Smooth muscle cell of the brain vasculature (primary cell): ENCODE results near the gene OR52E6.

Experiments
- DNase-seq: peaks from one replicate; pipeline ENCODE4 v3.0.0-alpha.2; 2012; ENCODE audit warnings: low read depth, low spot score

OR52E6 gene

DNA sequence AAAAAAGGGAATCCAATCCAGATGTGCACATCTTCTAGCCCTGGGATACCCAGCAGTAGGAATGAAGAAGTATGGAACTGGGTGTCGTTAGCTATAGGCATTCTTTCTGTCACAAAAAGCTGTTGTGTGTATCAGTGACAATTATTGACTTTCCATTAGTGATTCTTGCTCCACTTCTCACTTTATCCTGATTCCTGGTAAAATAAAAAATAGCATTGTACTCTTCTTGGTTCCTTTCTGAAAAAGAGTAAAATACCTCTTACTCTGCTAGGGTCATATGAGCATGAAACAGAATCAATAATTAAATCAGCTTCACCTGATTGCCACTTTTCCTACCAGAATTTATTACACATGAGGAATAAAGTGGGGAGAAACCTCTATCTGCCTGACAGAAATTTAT lies at the start of gene OR52E6:
TSS of gene OR52E6 (minus strand) at position 101 of the 400 bp plus-strand sequence. CDS start at position 101, 0 bp downstream.
- no peak for DNase-seq

DNA sequence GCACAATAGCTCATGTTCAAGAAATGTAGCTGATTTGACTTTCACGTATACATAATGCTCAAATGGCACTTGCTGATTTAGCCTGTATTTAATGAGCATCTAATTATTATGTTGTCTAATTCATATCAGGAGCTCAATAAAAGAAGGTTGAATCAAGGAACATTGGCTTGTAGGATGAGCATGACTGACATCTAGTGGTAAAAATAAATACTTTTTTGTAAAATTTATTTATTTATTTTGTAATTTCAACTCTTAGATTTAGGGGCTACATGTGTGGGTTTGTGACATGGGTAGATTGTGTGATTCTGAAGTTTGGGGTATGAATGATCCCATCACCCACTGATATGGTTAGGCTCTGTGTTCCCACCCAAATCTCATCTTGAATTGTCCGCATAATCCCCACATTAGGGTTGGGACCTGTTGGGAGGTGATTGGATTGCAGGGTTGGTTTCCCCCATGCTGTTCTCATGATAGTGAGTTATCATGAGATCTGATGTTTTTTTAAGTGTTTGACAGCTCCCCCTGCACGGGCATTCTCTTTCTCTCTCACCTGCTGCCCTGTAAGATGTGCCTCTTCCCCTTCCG lies 49.6 kb upstream of the OR52E6 start:
- no peak for DNase-seq

DNA sequence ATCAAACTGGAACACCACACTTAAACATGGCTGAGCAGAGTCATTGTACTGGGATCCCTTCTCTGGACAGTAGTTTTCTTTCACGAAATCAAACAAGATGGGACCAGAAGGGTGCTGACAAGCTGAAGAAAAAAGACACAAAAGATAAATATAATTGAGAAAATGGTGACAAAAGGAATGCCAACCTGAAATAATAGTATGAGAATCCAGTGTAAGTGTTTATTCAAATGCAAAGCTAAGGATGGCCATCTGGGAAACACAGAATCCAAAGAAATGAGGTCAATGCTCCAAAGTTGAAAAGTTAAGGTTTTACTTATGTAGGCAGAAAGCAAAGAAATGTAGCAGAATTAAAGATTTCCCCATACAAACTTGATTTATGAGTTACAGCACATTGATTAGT lies 46.0 kb upstream of the OR52E6 start:
- DNase-seq = no peak

DNA sequence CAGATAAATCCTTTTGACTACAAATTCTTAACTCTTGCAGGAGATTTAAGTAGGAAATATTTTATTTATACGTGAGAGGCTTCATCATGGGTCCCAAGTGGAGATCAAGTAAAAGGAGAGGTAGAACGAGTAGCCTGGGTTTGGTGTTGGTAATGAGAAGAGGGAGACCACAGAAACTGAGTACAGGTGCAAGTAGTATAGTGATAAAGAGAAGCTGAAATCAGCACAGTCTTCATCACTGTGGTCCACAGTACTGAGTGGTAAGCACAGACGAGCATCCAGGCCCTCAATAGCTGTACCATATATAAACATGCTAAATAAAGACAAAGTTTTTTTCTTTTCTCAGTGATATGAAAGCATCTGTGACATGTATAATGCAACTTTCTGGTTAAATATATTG lies 45.5 kb upstream of the OR52E6 start:
- DNase-seq = no peak

DNA sequence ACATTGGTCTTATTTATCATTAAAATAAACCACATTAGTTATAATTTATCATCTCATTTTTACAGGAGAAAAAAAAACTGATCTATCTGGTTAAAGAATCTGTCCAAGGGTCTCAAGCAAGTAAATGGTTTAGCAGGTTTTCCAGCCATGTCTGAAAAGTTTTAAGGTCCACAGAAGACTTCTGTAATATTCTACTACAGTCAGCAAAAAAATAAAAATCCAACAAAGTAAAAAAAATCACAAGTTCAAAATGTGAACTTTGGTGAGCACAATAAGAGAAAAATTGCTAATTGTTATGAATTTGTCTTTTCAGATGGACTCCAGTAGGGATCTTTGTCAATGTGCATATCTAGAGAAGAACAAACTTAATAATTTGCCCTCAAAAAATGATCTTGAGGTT lies 40.1 kb upstream of the OR52E6 start:
- DNase-seq = no peak

DNA sequence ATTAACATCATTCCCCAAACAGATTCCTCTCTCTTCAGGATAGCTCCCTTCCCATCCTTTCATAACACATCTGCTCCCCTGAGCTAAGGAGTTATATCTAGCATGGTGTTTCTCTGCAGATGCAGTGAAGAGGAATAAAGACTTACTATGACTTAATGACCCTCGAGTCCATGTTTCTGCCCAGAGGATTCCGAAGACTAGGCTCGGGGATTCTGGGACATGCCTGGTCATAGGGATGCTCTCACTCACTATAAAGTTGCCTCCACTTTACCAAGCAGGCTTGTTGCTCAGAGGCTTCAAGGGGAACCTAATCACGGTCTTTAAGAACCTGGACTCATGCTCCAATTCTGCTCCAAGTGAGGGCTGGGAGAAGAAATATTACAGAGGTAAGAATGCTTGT lies 38.6 kb upstream of the OR52E6 start, which contains the start of gene OR52E4:
TSS of gene OR52E4 (plus strand) at position 301 of the 400 bp plus-strand sequence. CDS start 3,664 bp downstream, outside the sequence.
- DNase-seq = no peak

DNA sequence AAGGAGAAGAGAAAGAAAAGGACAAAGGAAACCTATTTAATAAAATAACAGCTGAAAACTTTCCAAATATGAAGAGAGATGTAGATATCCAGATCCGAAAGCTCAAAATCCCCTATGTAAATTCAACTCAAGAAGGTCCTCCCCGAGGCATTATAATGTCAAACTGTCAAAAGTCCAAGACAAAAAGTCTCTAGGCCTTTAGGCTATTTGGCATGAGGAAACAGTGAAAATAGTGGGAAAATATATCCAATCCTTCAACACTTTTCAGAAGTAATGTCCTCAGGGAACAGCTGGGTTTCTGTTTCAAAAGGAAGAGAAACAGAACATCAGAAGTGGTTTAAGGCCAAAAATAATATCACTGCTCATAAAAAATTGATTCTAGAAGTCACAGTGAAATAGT lies 36.9 kb upstream of the OR52E6 start:
- DNase-seq = no peak

DNA sequence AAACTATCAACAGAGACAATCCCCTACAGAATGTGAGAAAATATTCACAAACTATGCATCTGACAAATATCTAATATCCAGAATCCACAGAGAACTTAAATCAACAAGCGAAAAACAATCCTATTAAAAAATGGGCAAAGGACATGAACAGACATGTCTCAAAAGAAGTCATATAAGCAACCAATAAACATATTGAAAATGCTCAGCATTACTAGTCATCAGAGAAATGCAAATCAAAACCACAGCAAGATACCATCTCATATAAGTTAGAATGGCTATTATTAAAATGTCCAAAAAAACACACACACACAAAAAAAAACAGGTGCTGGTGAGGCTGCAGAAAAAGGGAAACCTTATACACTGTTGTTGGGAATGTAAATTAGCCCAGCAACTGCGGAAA lies 24.1 kb upstream of the OR52E6 start:
- DNase-seq = no peak

DNA sequence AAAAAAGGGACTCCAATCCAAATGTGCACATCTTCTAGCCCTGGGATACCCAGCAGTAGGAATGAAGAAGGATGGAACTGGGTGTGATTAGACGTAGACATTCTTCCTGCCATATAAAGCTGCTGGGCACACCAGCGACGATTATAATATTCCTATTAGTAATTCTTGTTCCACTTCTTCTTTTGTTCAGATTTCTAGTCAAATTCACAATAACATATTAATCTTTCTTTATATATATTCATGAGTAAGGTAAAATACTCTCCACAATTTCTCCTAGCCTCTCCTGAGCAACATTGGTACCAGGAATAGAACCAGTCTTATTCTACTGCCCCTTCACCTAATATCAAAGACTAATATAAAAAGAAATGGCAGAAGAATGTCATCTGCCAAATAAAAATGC lies 15.9 kb upstream of the OR52E6 start, which contains the start of gene OR52E8:
TSS of gene OR52E8 (minus strand) at position 101 of the 400 bp plus-strand sequence. CDS start at position 101, 0 bp downstream.
- DNase-seq = no peak

DNA sequence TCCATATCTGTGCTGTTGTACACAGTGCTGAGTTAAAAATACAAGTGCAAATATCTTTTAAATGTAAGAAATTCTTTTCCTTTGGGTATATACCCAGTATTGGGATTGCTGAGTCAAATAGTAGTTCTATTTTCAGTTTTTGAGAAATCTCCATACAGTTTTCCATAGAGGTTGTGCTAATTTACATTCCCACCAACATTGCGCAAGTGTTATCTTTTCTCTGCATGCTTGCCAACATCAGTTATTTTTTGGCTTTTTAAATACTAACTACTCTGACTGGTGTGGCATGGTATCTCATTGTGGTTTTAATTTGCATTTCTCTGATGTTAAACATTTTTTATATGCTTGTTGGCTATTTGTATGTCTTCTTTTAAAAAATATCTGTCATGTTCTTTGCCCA lies 9.3 kb upstream of the OR52E6 start:
- no peak for DNase-seq

DNA sequence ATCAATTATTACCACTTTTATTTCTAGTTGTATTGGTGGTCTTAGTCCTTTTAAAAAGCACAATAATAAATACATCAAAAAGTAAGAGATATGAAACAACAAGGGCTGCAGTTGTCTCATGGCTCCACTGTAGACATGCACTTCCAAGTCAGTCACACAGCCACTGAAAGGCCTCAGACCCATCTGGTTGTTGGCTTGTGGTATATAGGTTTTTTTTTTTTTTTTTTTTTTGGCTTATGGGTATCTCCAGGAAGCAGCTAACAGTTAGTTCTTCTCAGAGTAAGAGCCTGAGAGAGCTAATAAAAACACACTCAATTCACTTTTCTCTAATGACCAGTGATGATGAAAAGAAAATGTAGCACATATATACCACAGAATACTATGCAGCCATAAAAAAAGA lies 6.0 kb upstream of the OR52E6 start:
- DNase-seq = no peak

DNA sequence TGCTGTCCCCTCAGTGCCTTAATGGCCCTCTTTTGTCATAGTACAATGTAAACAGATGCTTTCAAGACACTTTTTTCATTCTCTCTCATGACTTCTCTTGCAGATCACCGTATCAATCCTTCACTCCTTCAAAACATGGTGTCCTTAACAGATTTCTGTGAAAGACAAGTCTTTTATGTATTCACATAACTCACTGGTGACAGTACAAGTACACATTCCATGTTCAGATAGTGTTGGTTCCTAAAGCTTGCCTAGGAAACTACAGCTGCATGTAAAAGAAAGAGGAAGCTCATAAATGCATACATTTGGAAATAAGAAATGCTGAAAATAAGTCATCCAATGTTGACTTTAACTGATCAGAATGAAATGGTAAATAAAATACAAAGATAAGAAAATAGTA lies 5.0 kb upstream of the OR52E6 start:
- DNase-seq = no peak

DNA sequence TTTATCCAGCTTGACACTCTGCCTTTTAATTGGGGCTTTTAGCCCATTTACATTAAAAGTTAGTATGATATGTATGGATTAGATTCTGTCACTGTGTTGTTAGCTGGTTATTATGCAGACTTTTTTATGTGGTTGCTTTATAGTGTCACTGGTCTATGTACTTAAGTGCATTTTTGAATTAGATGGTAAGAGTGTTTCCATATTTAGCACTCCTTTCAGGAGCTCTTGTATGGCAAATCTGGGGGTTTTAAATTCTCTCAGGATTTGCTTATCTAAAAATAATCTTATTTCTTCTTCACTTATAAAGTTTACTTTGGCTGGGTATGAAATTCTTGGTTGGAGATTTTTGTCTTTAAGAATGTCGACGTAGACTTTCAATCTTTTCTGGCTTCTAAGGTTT lies 4.0 kb downstream of the OR52E6 start:
- DNase-seq = no peak

DNA sequence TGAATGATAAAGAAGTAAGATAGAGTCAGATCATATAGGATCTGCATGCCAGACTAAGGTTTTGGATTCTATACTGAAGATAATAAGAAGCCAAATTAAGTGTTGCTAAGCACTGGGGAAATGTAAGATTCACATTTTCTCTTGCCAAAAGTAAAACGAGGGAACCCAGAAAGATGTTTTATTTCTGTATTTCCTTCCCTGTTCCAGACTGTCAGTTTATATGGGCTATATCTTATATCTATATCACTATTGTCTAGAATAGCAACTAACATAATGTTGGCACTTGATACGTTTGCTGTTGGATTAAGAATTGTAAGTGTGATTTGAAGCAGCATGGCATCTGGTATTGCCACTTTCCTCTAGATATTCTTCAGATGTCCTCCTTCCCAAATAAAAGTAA lies 8.3 kb downstream of the OR52E6 start:
- no peak for DNase-seq

DNA sequence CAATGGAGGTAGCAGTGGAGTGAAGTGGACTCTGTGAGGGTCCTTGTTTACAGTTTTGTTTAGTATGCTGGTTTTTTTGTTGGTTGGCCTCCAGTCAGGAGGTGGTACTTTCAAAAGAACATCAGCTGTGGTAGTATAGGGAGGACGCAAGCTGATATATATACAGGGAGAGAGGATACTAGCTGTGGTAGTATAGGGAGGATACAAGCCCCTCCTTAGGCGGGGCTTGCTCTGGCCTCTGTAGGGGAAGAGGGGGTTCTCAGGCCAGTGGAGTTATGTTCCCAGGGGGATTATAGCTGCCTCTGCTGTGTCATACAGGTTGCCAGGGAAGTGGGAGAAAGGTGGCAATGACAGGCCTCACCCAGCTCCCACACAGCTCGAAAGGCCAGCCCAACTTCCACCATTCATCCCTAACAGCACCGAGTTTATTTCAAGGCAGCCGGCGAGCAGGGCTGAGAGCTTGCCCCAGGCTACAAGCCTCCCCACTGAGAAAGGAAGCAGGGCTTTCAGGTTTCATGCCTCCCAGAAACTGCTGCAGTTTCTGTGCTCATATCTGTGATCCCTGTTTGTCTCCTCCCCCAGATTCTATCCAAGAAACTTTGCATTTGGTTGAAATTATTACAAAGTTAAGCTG lies 10.4 kb downstream of the OR52E6 start:
- no peak for DNase-seq

DNA sequence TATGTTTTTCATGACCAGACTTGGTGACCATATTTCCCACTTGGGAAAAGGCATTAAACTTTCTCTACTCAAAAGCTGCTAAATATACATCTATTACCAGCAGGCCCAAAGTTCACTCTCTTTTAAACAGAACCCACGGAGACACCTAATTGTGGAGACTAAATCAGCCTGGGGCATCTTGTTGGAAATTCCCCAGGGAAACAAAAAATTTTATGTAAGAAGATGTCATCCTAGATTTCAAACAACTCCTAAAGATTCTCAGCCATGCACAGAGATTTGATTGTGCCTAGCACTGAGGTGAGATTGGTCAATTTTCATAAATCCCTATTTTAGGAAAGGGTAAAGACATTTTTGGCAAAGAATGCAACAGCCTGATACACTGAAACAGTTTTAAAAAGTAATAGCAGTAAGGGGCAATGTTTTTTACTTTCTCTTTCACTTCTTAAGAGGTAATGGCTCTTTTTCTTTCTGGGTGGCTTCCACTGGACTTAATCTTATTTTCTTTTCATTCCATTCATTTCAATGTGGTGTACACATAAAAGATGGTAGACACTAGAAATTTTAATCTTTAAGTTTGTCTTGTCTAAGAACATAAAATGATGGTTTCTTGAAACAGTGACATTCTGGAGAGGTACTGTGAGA lies 23.3 kb downstream of the OR52E6 start:
- no peak for DNase-seq

DNA sequence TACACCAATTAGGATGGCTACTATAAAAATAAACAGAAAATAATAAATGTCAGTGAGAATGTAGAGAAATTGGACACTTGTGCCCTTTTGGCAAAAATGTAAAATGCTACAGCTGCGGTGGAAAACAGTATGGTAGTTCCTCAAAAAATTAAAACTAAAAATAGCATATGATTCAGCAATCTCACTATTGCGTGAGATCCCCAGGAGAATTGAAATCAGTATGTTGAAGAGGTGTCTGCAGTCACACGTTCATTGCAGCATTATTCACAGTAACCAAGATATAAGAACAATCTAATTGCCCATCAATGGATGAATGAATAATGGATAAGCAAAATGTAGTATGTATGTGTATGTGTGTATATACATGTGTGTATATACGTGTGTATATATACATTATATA lies 26.2 kb downstream of the OR52E6 start:
- no peak for DNase-seq

DNA sequence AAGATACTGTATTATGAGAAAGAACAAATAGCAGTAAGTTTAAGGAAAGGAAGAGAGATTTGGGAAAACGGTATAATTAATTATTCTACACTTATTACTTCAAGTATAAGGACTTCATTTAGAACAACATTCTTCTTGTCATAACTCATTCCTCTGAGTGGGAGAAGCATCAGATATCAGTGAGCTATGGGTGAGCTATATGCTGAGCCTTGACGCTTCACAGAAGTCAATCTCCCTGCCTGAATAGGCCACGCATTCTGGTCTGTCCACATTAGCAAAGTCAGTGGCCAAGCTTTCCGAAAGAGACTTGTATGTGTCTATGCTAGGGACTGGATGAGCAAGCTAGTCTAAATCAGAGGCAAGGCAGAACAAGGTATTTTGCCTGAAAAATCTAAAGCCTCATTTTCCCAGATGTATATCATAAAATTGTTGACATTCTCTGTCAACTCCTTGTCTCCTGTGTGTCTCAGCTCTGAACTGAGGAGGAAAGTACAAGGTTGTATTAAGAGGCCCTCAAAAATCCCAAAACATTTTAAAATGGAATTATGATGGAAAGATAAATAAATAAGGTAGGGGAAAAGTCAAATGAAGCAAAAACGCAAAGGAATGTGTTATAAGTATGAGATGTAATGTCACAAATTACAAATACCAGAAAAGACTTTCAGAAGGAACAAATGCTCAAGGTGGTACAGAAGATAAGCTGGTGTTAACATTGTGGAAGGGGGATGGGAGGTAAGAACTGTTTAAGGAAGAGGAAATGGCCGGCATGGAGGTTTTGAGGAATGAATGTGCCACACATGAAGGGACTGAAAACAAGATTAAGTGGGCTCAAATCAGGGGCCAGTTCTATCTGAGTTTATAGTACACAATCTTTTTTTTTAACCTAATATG lies 31.5 kb downstream of the OR52E6 start:
- DNase-seq = no peak

DNA sequence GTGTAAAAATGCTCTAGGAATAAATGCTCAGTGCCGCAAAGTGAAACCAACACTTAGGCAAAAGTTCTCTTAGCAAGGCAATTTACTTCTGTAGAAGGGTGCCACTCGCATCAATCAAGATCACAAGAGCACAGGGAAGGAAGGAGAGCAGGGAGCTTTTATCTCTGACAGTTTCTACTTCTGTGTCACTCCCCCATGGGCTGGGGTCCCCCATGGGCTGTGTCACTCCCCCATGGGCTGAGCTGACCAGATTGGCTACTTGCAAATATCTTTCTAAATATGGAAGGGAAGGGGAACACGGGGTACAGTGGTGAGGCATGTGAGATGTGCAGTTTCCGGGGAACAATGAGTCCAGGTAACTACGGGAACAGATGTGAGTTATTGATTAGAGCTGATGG lies 32.6 kb downstream of the OR52E6 start:
- no peak for DNase-seq

DNA sequence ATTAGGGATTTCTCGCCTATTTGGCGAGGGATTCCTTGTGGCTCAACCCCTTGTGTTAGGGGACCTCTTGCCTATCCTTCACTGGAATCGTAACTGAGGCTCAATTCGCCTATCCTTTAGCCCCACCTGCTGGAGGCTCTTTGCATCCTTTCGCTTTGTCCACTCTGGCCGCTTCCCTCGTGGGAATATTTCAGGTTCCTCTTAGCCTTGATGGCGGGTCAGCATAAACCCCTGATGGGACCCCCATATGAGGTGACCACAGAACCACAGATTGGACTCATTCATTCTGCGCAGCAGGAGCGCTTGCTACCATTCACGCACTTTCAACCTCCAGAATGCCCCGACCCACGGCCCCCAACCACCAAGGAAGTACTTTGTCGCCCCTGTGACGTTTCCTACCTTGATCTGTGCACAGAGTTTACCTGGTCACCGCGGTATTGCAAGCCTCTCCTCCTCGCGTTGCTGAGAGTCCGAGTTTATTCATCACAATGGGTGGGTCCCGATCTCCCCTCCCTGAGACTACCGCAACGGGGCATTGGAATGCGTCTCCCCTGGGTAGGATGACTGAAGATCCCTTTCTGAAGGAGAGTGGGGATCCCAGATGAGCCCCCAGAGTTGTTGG lies 33.1 kb downstream of the OR52E6 start, which contains the start of gene OR52N2:
TSS of gene OR52N2 (plus strand) at position 425 of the 622 bp plus-strand sequence. CDS start 11,412 bp downstream, outside the sequence.
- DNase-seq = peak; percentile 21

DNA sequence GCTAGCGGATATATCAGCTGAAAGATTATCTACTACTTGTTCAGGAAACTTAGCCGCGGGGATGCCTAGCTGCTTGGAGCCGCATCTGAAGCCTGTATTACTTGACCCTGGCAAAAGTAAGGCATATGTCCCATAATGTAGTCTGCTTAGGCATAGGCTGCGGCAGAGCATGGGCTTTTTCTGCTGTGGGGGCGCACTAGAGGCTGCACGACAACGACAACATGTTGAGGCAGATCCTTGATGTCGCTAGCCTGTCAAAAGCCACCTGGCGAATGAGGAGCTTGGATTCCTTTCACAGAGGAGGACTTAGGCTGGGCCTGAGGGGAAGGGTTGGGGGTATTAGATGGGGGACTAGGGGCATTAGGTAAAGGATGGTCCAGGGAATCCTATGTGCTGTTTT lies 34.1 kb downstream of the OR52E6 start:
- DNase-seq = no peak
